HepG2 (cell line): Measurements from ENCODE around the gene COPZ1. TPM values are rescaled to one million over a fixed set of nuclear protein-coding genes. Genes with fewer than 3 reads are reported as not detected.

Source experiments
- ASH2L ChIP-seq: fragments of 300-600, 200-600 bp; sonication (generic); IDR thresholded peaks from 2 replicates; pipeline ENCODE4 v1.7.0; 2017; ENCODE audit warnings: low read depth, mild to moderate bottlenecking, moderate library complexity, mixed read lengths, low read length; ENCODE audit not compliant: insufficient read length
- CENPT ChIP-seq: sonication (generic); formaldehyde crosslinking; IDR thresholded peaks from 2 replicates; pipeline ENCODE4 v1.8.0; 2022; ENCODE audit warnings: low read depth, mild to moderate bottlenecking, moderate library complexity, missing genetic modification reagents
- CHD4 ChIP-seq: fragments of 200-600 bp; sonication (generic); IDR thresholded peaks from 2 replicates; pipeline ENCODE4 v1.7.0; 2017; ENCODE audit warnings: mild to moderate bottlenecking, low read length, borderline replicate concordance
- ETV5 ChIP-seq: IDR thresholded peaks from 2 replicates; pipeline ENCODE4 v1.6.1; 2018; ENCODE audit warnings: missing biosample characterization, missing genetic modification reagents, inconsistent platforms, borderline replicate concordance
- HNF4G ChIP-seq, 2 experiments: sonication (generic) in 1 of 2; formaldehyde crosslinking in 1 of 2; IDR thresholded peaks; 2 replicates each; pipeline versions ENCODE4 v1.4.0 to v1.6.1; 2011 to 2020; ENCODE audit warnings: borderline replicate concordance in 2 of 2, low read depth in 2 of 2, mild to moderate bottlenecking in 2 of 2, low read length in 1 of 2, missing genetic modification reagents in 1 of 2, moderate library complexity in 1 of 2
- ISL2 ChIP-seq: sonication (generic); formaldehyde crosslinking; IDR thresholded peaks from 2 replicates; pipeline ENCODE4 v1.5.0; 2020; ENCODE audit warnings: missing genetic modification reagents
- JUN ChIP-seq: sonication (generic); formaldehyde crosslinking; IDR thresholded peaks from 2 replicates; pipeline ENCODE4 v1.4.0; 2020; ENCODE audit warnings: mild to moderate bottlenecking, missing genetic modification reagents
- MEIS1 ChIP-seq: sonication (generic); formaldehyde crosslinking; IDR thresholded peaks from 2 replicates; pipeline ENCODE4 v1.9.0; 2021; ENCODE audit warnings: mild to moderate bottlenecking, missing genetic modification reagents, moderate library complexity, borderline replicate concordance
- PATZ1 ChIP-seq: sonication (generic); formaldehyde crosslinking; IDR thresholded peaks from 2 replicates; pipeline ENCODE4 v1.4.0; 2020; ENCODE audit warnings: missing genetic modification reagents
- RFXAP ChIP-seq: sonication (generic); formaldehyde crosslinking; IDR thresholded peaks from 2 replicates; pipeline ENCODE4 v1.4.0; 2020; ENCODE audit warnings: missing genetic modification reagents, borderline replicate concordance
- SOX6 ChIP-seq, 2 experiments: fragments of 450-650 bp in 1 of 2; sonication (generic) in 1 of 2; formaldehyde crosslinking in 1 of 2; IDR thresholded peaks; 2 replicates each; pipeline versions ENCODE4 v1.4.0 to v1.6.1; 2017 to 2020; ENCODE audit warnings: antibody characterized with exemption in 1 of 2, mild to moderate bottlenecking in 1 of 2, missing genetic modification reagents in 1 of 2
- SYNCRIP ChIP-seq: fragments of 200-400 bp; formaldehyde crosslinking; IDR thresholded peaks from 2 replicates; pipeline ENCODE4 v1.6.1; 2018; ENCODE audit warnings: mild to moderate bottlenecking, low read depth, low read length; ENCODE audit not compliant: insufficient read depth
- TCF7L2 ChIP-seq: IDR thresholded peaks from 2 replicates; pipeline ENCODE4 v1.6.1; 2011; ENCODE audit warnings: mild to moderate bottlenecking, low read depth, low read length, moderate library complexity
- ZFYVE20 ChIP-seq: sonication (generic); formaldehyde crosslinking; IDR thresholded peaks from 2 replicates; pipeline ENCODE4 v1.8.0; 2023; ENCODE audit warnings: low read depth, mild to moderate bottlenecking, moderate library complexity, missing genetic modification reagents, borderline replicate concordance
- ZNF639 ChIP-seq: conservative IDR thresholded peaks from 2 replicates; pipeline ENCODE4 v1.6.1; 2018; ENCODE audit warnings: missing genetic modification reagents
- ZNF850 ChIP-seq: sonication (generic); formaldehyde crosslinking; conservative IDR thresholded peaks from 2 replicates; pipeline ENCODE4 v1.9.0; 2021; ENCODE audit warnings: mild to moderate bottlenecking, missing genetic modification reagents
- polyA plus RNA-seq, 8 experiments: library from polyadenylated mRNA; depleted of rRNA in 3 of 8; stranded (reverse) in 7 of 8; unstranded in 1 of 8; fragments of >200 nt; fragmentation: Illumina TruSeq in 4 of 8; extraction: Trizol in 4 of 8; gene quantifications; 2 replicates each; pipeline versions ENCODE4 v1.2.1 to v1.2.3, GENCODE V29; 2011 to 2016; ENCODE audit warnings: low read depth in 4 of 8, missing spikeins in 1 of 8, mixed read lengths in 1 of 8; ENCODE audit not compliant: insufficient read depth in 1 of 8
- total RNA-seq, 5 experiments: library from RNA; depleted of rRNA; stranded (reverse); fragments of >200 nt; fragmentation: Illumina TruSeq; extraction: Trizol; gene quantifications; 2 replicates each; pipeline ENCODE4 v1.2.3, GENCODE V29; 2016; ENCODE audit warnings: low read depth in 1 of 5
- TF ChIP-seq, protein P1 (sequence below), 2 experiments: sonication (generic) in 1 of 2; formaldehyde crosslinking in 1 of 2; IDR thresholded peaks; 2 replicates each; pipeline versions ENCODE4 v1.4.0 to v1.6.1; 2016 to 2020; ENCODE audit warnings: borderline replicate concordance in 1 of 2, low read depth in 1 of 2, mild to moderate bottlenecking in 1 of 2, missing genetic modification reagents in 1 of 2
- TF ChIP-seq, protein P2 (sequence below): sonication (generic); formaldehyde crosslinking; IDR thresholded peaks from 2 replicates; pipeline ENCODE4 v1.8.0; 2022; ENCODE audit warnings: mild to moderate bottlenecking, missing genetic modification reagents; ENCODE audit not compliant: insufficient replicate concordance

COPZ1 gene
- total and polyA plus RNA-seq, 2 of the 13 experiments (the other 11 are each of a cell fraction or from before 2014, with no cell fraction given), result 125 to 184 TPM

DNA sequence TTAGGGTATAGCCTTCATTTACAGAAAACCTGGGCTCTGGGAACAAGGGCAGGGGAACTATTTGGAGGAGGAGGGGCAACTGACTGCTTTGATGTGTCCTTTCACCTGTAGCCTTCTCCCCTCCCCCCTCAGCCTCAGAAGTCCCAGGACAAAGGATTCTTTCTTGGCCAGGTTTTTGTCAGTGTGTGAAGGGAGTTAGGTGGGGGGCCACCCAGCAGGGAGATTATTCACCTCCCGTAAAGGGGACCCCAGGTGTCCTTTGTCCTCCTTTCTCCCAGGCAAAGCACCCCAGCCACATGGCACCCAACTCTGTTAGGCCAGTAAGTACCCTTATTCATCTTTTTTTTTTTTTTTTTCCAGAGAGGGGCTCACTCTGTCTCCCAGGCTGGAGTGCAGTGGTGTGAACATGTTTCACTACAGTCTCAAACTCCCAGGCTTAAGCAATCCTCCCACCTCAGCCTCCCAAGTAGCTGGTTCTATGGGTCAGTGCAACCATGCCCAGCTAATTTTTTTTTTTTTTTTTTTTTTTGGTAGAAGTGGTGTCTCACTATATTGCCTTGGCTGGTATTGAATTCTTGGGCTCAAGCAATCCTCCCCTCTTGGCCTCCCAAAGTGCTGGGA, 23.4 kb upstream of the COPZ1 start (continued):
- TF ChIP-seq PATZ1 (CRISPR knock-in tag) (peak; percentile 92), RFXAP (CRISPR knock-in tag) (0 out of 2 replicates have a peak, but pooled peaks have one; percentile 36), ZFYVE20 (no peak), CENPT (no peak), SYNCRIP (no peak), ZNF639 (no peak), TCF7L2 (0 out of 2 replicates have a peak, but pooled peaks have one; percentile 32), ETV5 (no peak), MEIS1 (CRISPR knock-in tag) (no peak), HNF4G (IDR thresholded peaks at IDR 0.05; ENCODE audit: borderline replicate concordance, low read depth, low read length) (peak; percentile 20; the same call in 1 of the 2 replicates), HNF4G (CRISPR knock-in tag; IDR thresholded peaks at IDR 0.05; ENCODE audit: borderline replicate concordance, low read depth) (no peak), JUN (CRISPR knock-in tag) (no peak), CHD4 (no peak), ISL2 (peak; percentile 57), SOX6 (IDR thresholded peaks at IDR 0.05) (no peak), SOX6 (CRISPR knock-in tag; IDR thresholded peaks at IDR 0.05) (peak; percentile 73), ZNF850 (CRISPR knock-in tag) (0 out of 2 replicates have a peak, but pooled peaks have one; percentile 3), ASH2L (peak; percentile 44)
- TF ChIP-seq, protein P1, sequence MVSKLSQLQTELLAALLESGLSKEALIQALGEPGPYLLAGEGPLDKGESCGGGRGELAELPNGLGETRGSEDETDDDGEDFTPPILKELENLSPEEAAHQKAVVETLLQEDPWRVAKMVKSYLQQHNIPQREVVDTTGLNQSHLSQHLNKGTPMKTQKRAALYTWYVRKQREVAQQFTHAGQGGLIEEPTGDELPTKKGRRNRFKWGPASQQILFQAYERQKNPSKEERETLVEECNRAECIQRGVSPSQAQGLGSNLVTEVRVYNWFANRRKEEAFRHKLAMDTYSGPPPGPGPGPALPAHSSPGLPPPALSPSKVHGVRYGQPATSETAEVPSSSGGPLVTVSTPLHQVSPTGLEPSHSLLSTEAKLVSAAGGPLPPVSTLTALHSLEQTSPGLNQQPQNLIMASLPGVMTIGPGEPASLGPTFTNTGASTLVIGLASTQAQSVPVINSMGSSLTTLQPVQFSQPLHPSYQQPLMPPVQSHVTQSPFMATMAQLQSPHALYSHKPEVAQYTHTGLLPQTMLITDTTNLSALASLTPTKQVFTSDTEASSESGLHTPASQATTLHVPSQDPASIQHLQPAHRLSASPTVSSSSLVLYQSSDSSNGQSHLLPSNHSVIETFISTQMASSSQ (IDR thresholded peaks at IDR 0.05; ENCODE audit: low read depth), result no peak
- TF ChIP-seq, protein P1 (CRISPR knock-in tag; IDR thresholded peaks at IDR 0.05; ENCODE audit: borderline replicate concordance), result peak; percentile 75
- TF ChIP-seq, protein P2, sequence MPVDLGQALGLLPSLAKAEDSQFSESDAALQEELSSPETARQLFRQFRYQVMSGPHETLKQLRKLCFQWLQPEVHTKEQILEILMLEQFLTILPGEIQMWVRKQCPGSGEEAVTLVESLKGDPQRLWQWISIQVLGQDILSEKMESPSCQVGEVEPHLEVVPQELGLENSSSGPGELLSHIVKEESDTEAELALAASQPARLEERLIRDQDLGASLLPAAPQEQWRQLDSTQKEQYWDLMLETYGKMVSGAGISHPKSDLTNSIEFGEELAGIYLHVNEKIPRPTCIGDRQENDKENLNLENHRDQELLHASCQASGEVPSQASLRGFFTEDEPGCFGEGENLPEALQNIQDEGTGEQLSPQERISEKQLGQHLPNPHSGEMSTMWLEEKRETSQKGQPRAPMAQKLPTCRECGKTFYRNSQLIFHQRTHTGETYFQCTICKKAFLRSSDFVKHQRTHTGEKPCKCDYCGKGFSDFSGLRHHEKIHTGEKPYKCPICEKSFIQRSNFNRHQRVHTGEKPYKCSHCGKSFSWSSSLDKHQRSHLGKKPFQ (CRISPR knock-in tag), result no peak
